ENCODE results near the gene EXOC3L4.
A peak's percentile ranks its signal among the peaks of the same experiment; 100 is the strongest.

Gene EXOC3L4

DNA sequence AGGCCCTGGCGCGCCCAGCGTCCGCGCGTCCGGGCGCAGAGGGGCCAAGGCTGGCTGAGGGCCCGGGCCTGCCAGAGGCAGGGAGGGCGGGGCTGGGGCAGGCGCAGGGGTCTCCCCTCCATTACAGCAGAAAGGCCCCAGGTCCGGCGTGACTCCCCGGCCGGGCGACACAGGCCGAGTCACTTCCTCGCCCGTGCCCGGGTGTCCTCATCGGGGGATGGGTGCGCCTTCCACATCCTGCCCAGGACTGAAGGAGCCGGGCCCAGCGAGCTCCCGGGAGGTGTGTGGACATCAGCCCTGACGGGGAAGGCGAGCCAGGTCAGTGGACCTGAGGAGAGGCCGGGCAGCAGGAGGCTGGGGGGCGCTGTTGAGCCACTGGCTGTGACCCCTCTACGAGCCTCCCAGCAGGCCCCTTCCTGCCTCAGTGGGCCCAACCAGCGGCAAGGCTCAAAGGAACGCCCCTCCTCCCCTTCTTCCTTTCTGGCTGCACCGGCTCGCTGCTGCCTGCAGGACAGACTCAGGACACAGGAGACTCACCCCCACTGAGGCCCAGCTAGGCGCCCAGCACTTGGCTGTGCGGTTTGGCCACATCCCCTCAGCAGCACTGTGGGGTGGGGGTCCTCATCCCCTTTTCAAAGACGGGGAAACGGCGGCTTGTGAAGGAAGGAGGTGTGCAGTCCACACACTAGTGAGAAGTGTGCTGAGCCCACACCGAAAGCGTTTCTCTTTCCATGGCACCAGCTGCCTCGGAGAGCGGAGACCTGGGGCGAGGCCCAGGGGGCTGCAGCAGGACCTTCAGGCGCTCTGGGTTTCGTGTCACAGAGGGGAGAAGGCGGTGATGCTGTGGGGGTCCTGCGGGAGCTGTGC is 29.3 kb downstream of the EXOC3L4 start:
- H3K4me2 ChIP-seq (ENCODE audit: low read length): peak overlapping the region; percentile 98
- H3K36me3 ChIP-seq (ENCODE audit: control insufficient read depth, low read length): no peaks in the 10 kb centered on the region
- H3F3A ChIP-seq (ENCODE audit: control insufficient read depth, insufficient read depth): peaks cover 27% of the 10 kb centered on the region
- H3K9me3 ChIP-seq (ENCODE audit: control insufficient read depth, insufficient read depth, low read length): no peaks in the 10 kb centered on the region
- H3K27ac ChIP-seq (ENCODE audit: low read depth, low read length): no peak overlapping the region
- peaks cover 7% of the 10 kb centered on the region for H3K27me3 ChIP-seq (ENCODE audit: control insufficient read depth, low read length)
- peak overlapping the region; percentile 67 for H3K4me3 ChIP-seq (ENCODE audit: low read length)
- peaks cover 58% of the 10 kb centered on the region for H3K4me1 ChIP-seq (ENCODE audit: control insufficient read depth, low read length)
- TF ChIP-seq, protein P1, sequence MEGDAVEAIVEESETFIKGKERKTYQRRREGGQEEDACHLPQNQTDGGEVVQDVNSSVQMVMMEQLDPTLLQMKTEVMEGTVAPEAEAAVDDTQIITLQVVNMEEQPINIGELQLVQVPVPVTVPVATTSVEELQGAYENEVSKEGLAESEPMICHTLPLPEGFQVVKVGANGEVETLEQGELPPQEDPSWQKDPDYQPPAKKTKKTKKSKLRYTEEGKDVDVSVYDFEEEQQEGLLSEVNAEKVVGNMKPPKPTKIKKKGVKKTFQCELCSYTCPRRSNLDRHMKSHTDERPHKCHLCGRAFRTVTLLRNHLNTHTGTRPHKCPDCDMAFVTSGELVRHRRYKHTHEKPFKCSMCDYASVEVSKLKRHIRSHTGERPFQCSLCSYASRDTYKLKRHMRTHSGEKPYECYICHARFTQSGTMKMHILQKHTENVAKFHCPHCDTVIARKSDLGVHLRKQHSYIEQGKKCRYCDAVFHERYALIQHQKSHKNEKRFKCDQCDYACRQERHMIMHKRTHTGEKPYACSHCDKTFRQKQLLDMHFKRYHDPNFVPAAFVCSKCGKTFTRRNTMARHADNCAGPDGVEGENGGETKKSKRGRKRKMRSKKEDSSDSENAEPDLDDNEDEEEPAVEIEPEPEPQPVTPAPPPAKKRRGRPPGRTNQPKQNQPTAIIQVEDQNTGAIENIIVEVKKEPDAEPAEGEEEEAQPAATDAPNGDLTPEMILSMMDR (IDR thresholded peaks at IDR 0.05; ENCODE audit: low read depth, low read length, poor library complexity, severe bottlenecking): peak; percentile 76
- TF ChIP-seq EZH2phosphoT487 (IDR thresholded peaks at IDR 0.05; ENCODE audit: borderline replicate concordance, low read length): no peak
- H4K20me1 ChIP-seq (ENCODE audit: control insufficient read depth, insufficient read depth, low read depth, low read length): 0 out of 2 replicates have a peak, but pooled peaks cover 4% of the 10 kb centered on the region
- H3K9me2 ChIP-seq (replicated peaks; ENCODE audit: control insufficient read depth, low read length): no peaks in the 10 kb centered on the region
- peaks cover 5% of the 10 kb centered on the region; the same call in 1 of the 2 replicates for H3K79me2 ChIP-seq (ENCODE audit: control insufficient read depth, low read length)

DNA sequence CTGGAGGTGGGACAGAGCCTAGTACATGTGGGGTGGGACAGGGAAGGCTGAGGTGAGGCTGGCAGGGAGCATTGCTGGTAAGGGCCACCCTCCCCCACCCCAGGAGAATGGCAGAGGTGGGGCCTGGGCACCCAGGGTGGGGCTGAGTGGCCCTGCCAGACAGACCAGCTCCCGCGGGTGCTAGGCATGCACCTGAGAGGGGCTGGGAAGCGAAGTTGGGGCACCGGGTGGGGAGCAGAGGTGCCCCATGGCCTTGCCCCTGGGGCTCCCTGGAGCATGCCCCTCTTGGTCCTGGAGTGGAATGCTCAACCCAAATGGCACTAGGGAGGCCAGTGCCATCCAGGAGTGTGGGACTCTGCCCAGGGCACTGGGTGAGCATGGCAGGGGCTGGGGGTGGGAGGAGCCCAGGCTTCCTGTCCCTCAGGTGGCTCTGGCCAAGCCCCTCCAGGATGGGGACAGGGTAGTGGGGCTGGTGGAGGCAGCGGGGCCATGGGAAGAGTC is 30.0 kb downstream of the EXOC3L4 start:
- Histone ChIP-seq H3K27me3 (ENCODE audit: control insufficient read depth, low read length) (peaks cover 7% of the 10 kb centered on the region), H3K9me3 (ENCODE audit: control insufficient read depth, insufficient read depth, low read length) (no peaks in the 10 kb centered on the region), H3K79me2 (ENCODE audit: control insufficient read depth, low read length) (peaks cover 5% of the 10 kb centered on the region; the same call in 1 of the 2 replicates), H3F3A (ENCODE audit: control insufficient read depth, insufficient read depth) (peaks cover 25% of the 10 kb centered on the region), H3K4me1 (ENCODE audit: control insufficient read depth, low read length) (peaks cover 51% of the 10 kb centered on the region), H4K20me1 (ENCODE audit: control insufficient read depth, insufficient read depth, low read depth, low read length) (0 out of 2 replicates have a peak, but pooled peaks cover 4% of the 10 kb centered on the region), H3K4me3 (ENCODE audit: low read length) (peak overlapping the region; percentile 67; the same call in 1 of the 2 replicates), H3K36me3 (ENCODE audit: control insufficient read depth, low read length) (no peaks in the 10 kb centered on the region), H3K4me2 (ENCODE audit: low read length) (peak overlapping the region; percentile 98), H3K27ac (ENCODE audit: low read depth, low read length) (no peak overlapping the region), H3K9me2 (replicated peaks; ENCODE audit: control insufficient read depth, low read length) (no peaks in the 10 kb centered on the region)
- TF ChIP-seq, protein P1 (IDR thresholded peaks at IDR 0.05; ENCODE audit: low read depth, low read length, poor library complexity, severe bottlenecking): no peak
- TF ChIP-seq EZH2phosphoT487 (IDR thresholded peaks at IDR 0.05; ENCODE audit: borderline replicate concordance, low read length): no peak

DNA sequence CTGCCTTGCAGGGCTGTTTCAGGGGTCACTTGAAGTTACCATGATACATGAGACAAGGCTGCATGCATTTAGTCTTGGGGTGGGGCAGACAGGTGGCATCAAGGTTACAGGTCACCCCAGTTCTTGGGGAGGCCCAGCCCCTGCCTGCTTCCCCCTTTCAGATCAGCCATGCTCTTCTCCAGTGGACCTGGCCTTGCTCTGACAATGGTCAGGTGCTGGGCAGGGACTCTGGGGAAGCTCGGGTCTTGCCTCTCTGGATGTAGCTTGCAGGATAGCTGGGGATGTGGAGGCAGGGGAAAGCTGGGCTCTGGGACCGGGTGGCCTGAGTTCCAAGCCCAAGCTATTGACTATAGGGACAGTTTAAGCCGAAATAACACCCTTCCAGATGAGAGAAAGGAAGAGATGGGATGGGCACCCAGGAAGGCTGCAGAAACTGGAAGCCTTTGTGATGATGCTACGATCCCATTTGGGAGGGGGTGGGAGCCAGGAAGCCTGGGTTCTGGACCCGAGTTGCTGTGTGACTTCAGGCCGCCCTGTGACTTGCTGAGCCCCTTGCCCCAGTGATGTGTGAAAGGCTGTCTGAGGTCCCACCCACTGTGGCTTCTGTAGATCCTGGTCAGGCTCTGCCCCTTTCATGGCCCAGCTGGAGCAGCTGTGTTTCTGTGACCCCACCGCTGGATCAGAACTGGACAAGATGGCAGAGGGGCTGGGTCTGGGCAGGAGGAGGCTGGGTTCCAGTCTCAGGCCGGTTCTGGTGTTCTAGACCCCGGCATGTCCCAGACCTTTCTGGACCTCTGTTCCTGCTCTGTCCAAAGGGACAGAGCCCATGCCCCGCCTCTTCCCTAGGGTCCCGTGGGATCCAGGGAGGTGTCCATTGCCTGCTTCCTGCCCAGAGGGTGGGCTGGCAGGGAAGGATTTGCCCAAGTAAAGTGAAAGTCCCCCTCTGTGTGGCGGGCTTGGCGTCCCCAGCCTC is 30.9 kb downstream of the EXOC3L4 start:
- Histone ChIP-seq H3K4me1 (ENCODE audit: control insufficient read depth, low read length) (peaks cover 43% of the 10 kb centered on the region), H3K27ac (ENCODE audit: low read depth, low read length) (no peak overlapping the region), H3K4me2 (ENCODE audit: low read length) (no peak overlapping the region), H4K20me1 (ENCODE audit: control insufficient read depth, insufficient read depth, low read depth, low read length) (0 out of 2 replicates have a peak, but pooled peaks cover 4% of the 10 kb centered on the region), H3K4me3 (ENCODE audit: low read length) (no peak overlapping the region), H3K36me3 (ENCODE audit: control insufficient read depth, low read length) (no peaks in the 10 kb centered on the region), H3F3A (ENCODE audit: control insufficient read depth, insufficient read depth) (peaks cover 18% of the 10 kb centered on the region), H3K9me2 (replicated peaks; ENCODE audit: control insufficient read depth, low read length) (no peaks in the 10 kb centered on the region), H3K27me3 (ENCODE audit: control insufficient read depth, low read length) (peaks cover 7% of the 10 kb centered on the region), H3K9me3 (ENCODE audit: control insufficient read depth, insufficient read depth, low read length) (no peaks in the 10 kb centered on the region), H3K79me2 (ENCODE audit: control insufficient read depth, low read length) (peaks cover 5% of the 10 kb centered on the region; the same call in 1 of the 2 replicates)
- TF ChIP-seq EZH2phosphoT487 (IDR thresholded peaks at IDR 0.05; ENCODE audit: borderline replicate concordance, low read length): no peak
- TF ChIP-seq, protein P1 (IDR thresholded peaks at IDR 0.05; ENCODE audit: low read depth, low read length, poor library complexity, severe bottlenecking): no peak
